ENCODE measurements around the gene RET.

The RET gene

DNA sequence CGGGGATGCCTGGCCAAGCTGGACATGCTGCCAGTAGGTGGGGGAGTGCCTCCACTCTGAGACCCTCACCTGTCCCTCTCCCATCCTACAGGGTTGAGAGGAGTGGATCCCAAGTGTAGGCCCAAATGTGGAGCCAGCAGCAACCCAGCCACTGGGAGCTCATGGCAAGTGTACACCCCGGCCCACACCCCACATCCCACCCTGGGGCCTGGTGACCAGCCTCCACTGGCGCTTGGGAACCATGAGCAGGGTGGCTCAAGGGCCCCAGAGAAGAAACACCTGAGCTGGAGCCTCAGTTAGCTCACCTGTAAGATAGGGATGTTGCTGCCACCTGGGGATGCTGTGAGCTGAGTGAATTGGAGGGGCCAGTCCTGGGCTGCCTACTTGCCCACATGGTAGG is 10.4 kb upstream of the RET start:
- Histone ChIP-seq H3K27me3 (ENCODE audit: low read depth, low read length) (no peaks in the 10 kb centered on the region), H3K27ac (ENCODE audit: low read length) (no peak overlapping the region), H3K4me3 (ENCODE audit: low read depth in 1 of 2, low read length in 2 of 2) (no peak overlapping the region)

DNA sequence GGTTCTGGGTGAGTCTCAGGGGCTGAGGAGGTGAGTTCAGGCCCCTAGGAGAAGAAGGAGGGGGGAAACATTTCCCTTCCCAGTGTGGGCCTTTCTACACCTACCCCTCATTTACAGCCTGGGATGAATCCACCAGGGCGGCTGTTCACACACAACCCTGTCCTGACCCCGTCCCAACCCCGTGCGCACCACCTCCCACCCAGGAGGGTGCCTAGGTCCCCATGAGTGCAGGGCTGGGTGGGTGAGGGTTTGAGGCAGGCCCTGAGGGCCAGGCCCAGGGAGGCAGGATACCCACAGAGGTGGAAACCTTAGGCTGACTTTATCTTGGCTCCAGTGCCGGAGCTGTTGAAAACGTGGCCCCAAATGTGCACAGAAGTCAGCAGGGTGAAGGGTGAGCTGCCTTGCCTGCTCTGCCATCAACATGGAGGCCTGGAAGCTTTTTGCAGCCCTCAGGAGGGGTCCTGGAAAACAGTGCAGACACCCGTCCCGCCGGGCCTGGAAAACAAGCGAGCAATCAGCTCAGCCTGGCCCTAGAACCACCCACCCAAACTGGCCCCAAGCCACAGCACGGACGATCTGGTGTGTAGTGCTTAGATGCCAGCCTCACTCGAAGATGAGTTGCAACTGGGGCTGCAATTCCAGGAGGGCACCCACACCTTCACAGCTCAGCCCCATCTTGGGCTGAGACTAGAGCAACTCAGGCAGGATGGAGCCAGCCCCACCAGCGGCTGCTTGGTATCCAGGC is 9.3 kb upstream of the RET start:
- no peaks in the 10 kb centered on the region for H3K4me1 ChIP-seq (ENCODE audit: control insufficient read depth in 1 of 2, insufficient read depth in 2 of 2, low read length in 2 of 2)

More for the DNA sequence above, 10.4 kb upstream of the RET start:
- Histone ChIP-seq H3K4me1 (ENCODE audit: control insufficient read depth in 1 of 2, insufficient read depth in 2 of 2, low read length in 2 of 2) (no peaks in the 10 kb centered on the region), H3K9me3 (ENCODE audit: control insufficient read depth in 1 of 2, low read length in 2 of 2) (no peaks in the 10 kb centered on the region), H3K36me3 (ENCODE audit: control insufficient read depth in 1 of 2, insufficient read depth in 2 of 2, low read length in 2 of 2) (no peaks in the 10 kb centered on the region)

DNA sequence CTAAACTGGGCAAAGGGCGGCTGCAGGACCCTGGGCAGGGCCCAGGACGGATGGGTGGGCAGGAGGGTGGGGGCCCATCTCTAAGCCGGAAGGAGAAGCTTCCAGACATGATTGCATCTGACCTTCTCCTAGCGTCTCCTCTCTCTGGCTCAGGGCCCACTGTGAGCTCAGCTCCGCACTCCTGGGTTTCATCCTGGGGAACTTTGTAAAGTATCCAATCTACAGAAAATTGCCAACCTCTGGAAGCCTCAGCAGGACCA is 8.8 kb upstream of the RET start:
- no peaks in the 10 kb centered on the region for H3K36me3 ChIP-seq (ENCODE audit: control insufficient read depth in 1 of 2, insufficient read depth in 2 of 2, low read length in 2 of 2)
- H3K4me1 ChIP-seq (ENCODE audit: control insufficient read depth in 1 of 2, insufficient read depth in 2 of 2, low read length in 2 of 2) = no peaks in the 10 kb centered on the region
- H3K27ac ChIP-seq (ENCODE audit: low read length) = no peak overlapping the region
- no peaks in the 10 kb centered on the region for H3K27me3 ChIP-seq (ENCODE audit: low read depth, low read length)
- no peak overlapping the region for H3K4me3 ChIP-seq (ENCODE audit: low read depth in 1 of 2, low read length in 2 of 2)
- H3K9me3 ChIP-seq (ENCODE audit: control insufficient read depth in 1 of 2, low read length in 2 of 2) = no peaks in the 10 kb centered on the region

More for the DNA sequence above, 9.3 kb upstream of the RET start:
- H3K27ac ChIP-seq (ENCODE audit: low read length) = no peak overlapping the region
- no peaks in the 10 kb centered on the region for H3K27me3 ChIP-seq (ENCODE audit: low read depth, low read length)
- no peaks in the 10 kb centered on the region for H3K9me3 ChIP-seq (ENCODE audit: control insufficient read depth in 1 of 2, low read length in 2 of 2)
- H3K4me3 ChIP-seq (ENCODE audit: low read depth in 1 of 2, low read length in 2 of 2) = no peak overlapping the region
- H3K36me3 ChIP-seq (ENCODE audit: control insufficient read depth in 1 of 2, insufficient read depth in 2 of 2, low read length in 2 of 2) = no peaks in the 10 kb centered on the region

DNA sequence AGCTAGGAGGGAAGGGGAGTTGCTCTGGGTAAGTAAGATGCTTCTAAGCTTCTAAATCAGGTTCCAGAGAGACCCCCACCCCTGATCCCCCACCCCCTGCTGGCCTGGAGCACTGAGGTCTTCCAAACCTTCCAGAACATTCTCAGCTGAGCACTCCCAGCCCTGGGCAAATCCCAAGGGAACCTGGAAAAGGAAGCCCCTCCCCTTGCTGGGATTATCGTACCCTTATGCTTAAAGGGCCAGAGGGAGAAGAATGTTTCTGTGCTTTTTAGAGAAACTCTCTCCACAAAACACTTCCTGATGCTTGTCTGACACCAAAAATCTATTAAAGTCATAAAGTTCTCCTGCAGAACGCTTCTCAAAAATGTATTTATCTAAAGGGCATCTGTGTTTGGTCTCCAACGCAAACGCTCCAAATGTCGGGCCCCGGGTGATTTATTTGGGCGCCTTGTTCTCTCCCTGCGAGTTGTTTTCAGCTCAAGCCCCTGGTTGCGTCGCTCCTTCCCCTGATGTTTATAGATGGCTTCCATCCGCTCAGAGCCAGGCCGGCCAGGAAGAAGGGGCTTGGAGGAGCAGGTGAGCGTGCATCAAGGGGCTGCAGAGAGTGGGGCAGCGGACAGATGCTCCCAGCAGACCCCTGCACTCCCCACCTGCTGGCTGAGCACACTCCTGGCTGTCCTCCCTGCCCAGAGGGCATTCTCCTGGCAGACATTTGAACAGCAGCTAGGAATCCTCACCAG is 8.2 kb upstream of the RET start:
- Histone ChIP-seq H3K9me3 (ENCODE audit: control insufficient read depth in 1 of 2, low read length in 2 of 2) (no peaks in the 10 kb centered on the region), H3K36me3 (ENCODE audit: control insufficient read depth in 1 of 2, insufficient read depth in 2 of 2, low read length in 2 of 2) (no peaks in the 10 kb centered on the region), H3K27me3 (ENCODE audit: low read depth, low read length) (no peaks in the 10 kb centered on the region), H3K27ac (ENCODE audit: low read length) (no peak overlapping the region), H3K4me1 (ENCODE audit: control insufficient read depth in 1 of 2, insufficient read depth in 2 of 2, low read length in 2 of 2) (no peaks in the 10 kb centered on the region), H3K4me3 (ENCODE audit: low read depth in 1 of 2, low read length in 2 of 2) (no peak overlapping the region)

DNA sequence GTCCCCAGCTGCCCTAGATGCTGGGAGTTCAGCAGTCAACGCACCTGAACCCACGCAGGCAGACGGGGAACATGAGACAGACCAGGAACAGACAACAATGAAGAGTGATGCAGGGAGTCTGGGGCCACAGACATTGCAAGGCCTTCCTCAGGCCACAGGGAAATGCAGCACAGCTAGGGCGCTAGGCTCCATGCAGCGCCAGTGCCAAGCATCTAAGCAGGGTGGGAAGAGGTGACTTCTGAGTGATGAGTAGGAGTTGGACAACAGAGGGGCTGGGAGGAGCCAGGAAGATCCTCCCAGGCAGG is 7.7 kb upstream of the RET start:
- Histone ChIP-seq H3K9me3 (ENCODE audit: control insufficient read depth in 1 of 2, low read length in 2 of 2) (no peaks in the 10 kb centered on the region), H3K36me3 (ENCODE audit: control insufficient read depth in 1 of 2, insufficient read depth in 2 of 2, low read length in 2 of 2) (no peaks in the 10 kb centered on the region), H3K27me3 (ENCODE audit: low read depth, low read length) (no peaks in the 10 kb centered on the region), H3K4me1 (ENCODE audit: control insufficient read depth in 1 of 2, insufficient read depth in 2 of 2, low read length in 2 of 2) (no peaks in the 10 kb centered on the region), H3K4me3 (ENCODE audit: low read depth in 1 of 2, low read length in 2 of 2) (no peak overlapping the region), H3K27ac (ENCODE audit: low read length) (no peak overlapping the region)

DNA sequence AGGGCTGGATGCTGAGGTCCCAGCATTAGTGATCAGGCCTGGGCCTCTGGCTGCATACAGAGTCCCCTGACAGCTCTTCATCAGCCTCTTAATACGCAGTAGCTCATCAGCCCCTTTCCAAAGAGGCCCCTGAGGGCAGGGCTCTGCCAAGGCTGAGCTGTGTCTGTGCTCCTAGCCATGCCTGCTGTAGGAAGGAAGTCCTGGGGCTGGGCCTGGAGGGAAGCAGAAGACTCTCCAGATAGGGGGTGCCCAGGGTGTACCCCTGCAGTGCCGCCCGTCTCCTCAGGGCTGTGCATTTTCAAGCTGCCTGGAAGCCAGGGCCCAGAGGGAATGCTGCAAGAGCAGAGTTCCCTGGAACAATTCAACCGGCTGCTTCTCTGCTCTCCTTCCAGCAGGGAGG is 7.3 kb upstream of the RET start:
- H3K27me3 ChIP-seq (ENCODE audit: low read depth, low read length) = no peaks in the 10 kb centered on the region
- no peak overlapping the region for H3K4me3 ChIP-seq (ENCODE audit: low read depth in 1 of 2, low read length in 2 of 2)
- no peaks in the 10 kb centered on the region for H3K36me3 ChIP-seq (ENCODE audit: control insufficient read depth in 1 of 2, insufficient read depth in 2 of 2, low read length in 2 of 2)
- no peaks in the 10 kb centered on the region for H3K4me1 ChIP-seq (ENCODE audit: control insufficient read depth in 1 of 2, insufficient read depth in 2 of 2, low read length in 2 of 2)
- no peaks in the 10 kb centered on the region for H3K9me3 ChIP-seq (ENCODE audit: control insufficient read depth in 1 of 2, low read length in 2 of 2)
- H3K27ac ChIP-seq (ENCODE audit: low read length) = no peak overlapping the region

DNA sequence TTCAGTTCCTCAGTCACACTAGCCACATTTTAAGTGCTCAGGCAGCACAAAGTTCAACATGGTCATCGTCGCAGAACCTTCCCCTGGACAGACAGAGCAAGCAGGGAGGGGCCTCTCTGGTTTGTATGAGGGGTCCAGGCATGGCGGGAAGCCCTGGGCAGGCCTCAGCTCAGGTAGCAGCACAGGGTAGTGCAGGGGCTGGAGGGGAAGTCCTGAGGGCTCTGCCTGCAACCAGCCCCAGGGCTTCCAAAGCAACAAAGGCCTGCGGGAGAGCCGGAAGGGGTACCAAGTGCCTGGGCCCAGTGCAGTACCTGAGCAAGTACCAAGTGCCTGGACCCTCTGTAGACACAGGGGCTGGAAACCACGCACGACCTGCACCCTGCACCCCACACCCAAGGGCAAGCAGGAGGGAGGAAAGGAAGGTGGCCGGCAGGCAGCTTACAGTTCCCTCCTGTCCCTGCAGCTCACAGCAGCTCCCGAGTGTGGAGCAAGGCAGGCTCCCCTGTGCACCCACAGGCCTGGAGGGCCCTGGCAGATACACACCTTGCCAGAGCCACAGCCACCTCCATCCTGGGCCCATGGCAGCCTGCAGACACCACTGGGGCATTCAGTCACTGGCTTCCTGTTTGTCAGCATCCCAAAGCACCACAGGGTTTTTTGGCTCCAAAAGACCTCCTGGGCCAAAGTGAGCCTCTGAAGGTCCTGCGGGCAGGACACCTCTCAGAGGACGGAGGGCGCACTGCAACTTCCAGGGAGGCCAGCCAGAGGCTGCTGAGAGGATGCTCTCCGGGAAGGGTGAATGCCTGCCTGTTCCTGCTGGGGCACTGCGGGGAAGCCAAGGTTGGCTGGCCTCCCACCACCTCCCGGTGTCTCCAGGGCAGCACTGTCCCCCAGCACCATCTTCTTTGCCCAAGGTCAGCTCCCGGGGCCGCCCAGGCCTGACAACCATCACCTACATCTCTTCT is 6.5 kb upstream of the RET start:
- no peaks in the 10 kb centered on the region for H3K9me3 ChIP-seq (ENCODE audit: control insufficient read depth in 1 of 2, low read length in 2 of 2)
- no peaks in the 10 kb centered on the region for H3K4me1 ChIP-seq (ENCODE audit: control insufficient read depth in 1 of 2, insufficient read depth in 2 of 2, low read length in 2 of 2)
- no peak overlapping the region for H3K27ac ChIP-seq (ENCODE audit: low read length)
- peaks cover 1% of the 10 kb centered on the region for H3K27me3 ChIP-seq (ENCODE audit: low read depth, low read length)
- H3K36me3 ChIP-seq (ENCODE audit: control insufficient read depth in 1 of 2, insufficient read depth in 2 of 2, low read length in 2 of 2) = no peaks in the 10 kb centered on the region
- H3K4me3 ChIP-seq (ENCODE audit: low read depth in 1 of 2, low read length in 2 of 2) = no peak overlapping the region

DNA sequence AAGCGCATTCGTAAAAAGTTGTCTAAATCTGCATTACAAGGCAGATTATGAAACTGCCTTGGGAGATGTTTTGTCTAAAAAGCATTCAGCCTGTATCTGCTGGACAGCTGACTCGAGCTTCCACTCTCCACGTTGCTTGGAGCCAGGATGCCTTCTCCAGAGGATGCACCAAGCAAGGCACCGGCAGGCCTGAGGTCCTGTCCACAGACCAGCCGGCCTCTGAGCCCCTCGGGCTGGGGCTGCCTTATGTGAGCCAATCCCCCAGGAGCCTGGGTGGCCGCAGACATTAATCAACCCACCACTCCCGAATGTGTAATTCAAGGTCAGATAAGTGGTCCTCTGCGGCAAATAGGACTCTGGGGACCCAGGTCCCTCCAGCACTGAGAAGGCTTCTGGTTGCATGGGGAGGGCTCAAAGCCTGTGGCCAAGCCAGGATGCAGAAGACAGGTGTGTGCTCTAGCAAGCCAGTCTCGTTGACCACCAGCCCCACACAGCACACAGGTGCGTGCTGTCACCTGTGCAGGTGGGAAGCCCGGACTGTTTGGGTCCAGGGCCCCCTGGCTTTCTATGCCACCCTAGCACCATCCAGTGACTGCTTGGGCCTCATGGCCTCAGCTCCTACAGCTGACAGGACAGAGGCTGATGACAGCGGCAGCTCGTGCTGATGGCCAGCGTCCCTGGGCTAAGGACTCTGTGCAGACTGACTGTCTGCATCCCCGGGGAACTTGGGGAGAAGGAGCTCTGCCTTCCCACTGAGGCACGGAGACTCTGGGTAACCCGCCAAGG is 4.8 kb upstream of the RET start:
- H3K4me3 ChIP-seq (ENCODE audit: low read depth in 1 of 2, low read length in 2 of 2) = no peak overlapping the region
- H3K27ac ChIP-seq (ENCODE audit: low read length) = no peak overlapping the region
- peaks cover 7% of the 10 kb centered on the region for H3K27me3 ChIP-seq (ENCODE audit: low read depth, low read length)
- H3K4me1 ChIP-seq (ENCODE audit: control insufficient read depth in 1 of 2, insufficient read depth in 2 of 2, low read length in 2 of 2) = peaks cover 0 to 1% of the 10 kb centered on the region in 2 donors
- H3K9me3 ChIP-seq (ENCODE audit: control insufficient read depth in 1 of 2, low read length in 2 of 2) = no peaks in the 10 kb centered on the region
- no peaks in the 10 kb centered on the region for H3K36me3 ChIP-seq (ENCODE audit: control insufficient read depth in 1 of 2, insufficient read depth in 2 of 2, low read length in 2 of 2)

DNA sequence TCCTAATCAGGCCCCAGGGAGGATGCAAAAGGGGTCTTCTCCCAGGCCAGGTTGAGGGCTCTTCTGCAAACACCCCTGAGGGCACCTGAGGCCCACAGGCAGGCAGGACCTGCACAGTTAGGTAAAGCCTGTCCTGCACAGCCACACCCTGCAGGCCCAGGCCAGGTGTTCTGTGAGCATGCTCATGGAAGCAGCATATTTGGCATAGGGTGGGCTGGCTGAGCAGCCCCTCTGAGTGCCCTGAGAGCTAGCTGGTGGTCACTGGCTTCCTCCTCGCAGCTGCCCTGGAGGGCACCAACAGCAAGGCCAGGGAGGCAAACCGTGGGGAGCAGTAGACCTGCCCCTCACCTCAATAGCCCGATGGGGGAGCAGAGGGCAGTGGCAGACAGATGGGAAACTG is 3.7 kb upstream of the RET start:
- no peak overlapping the region for H3K4me3 ChIP-seq (ENCODE audit: low read depth in 1 of 2, low read length in 2 of 2)
- no peaks in the 10 kb centered on the region for H3K9me3 ChIP-seq (ENCODE audit: control insufficient read depth in 1 of 2, low read length in 2 of 2)
- H3K27me3 ChIP-seq (ENCODE audit: low read depth, low read length) = peaks cover 14% of the 10 kb centered on the region
- H3K27ac ChIP-seq (ENCODE audit: low read length) = no peak overlapping the region
- H3K4me1 ChIP-seq (ENCODE audit: control insufficient read depth in 1 of 2, insufficient read depth in 2 of 2, low read length in 2 of 2) = peaks cover 0 to 9% of the 10 kb centered on the region in 2 donors
- H3K36me3 ChIP-seq (ENCODE audit: control insufficient read depth in 1 of 2, insufficient read depth in 2 of 2, low read length in 2 of 2) = no peaks in the 10 kb centered on the region

DNA sequence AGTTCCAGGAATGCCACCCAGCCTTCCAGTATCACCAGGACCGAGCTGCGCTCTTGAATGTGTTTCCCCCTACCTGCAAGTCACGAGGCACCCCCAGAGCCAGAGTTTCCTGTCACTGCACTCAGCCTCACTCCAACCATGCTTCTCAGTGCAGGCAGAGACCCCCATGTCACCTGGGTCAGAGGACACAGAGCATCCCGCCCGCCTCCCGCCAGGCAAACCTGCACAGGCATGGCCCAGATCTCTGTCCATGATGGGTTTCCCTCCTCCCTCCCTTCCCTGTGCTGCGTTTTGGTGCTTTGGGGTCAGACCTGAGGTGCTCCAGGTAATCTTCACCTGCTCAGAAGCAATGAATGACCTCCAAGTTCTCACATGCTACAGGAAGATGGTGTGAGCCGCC is 3.1 kb upstream of the RET start:
- H3K4me1 ChIP-seq (ENCODE audit: control insufficient read depth in 1 of 2, insufficient read depth in 2 of 2, low read length in 2 of 2) = peaks cover 0 to 9% of the 10 kb centered on the region in 2 donors
- no peaks in the 10 kb centered on the region for H3K9me3 ChIP-seq (ENCODE audit: control insufficient read depth in 1 of 2, low read length in 2 of 2)
- H3K4me3 ChIP-seq (ENCODE audit: low read depth in 1 of 2, low read length in 2 of 2) = no peak overlapping the region
- H3K27ac ChIP-seq (ENCODE audit: low read length) = no peak overlapping the region
- no peaks in the 10 kb centered on the region for H3K36me3 ChIP-seq (ENCODE audit: control insufficient read depth in 1 of 2, insufficient read depth in 2 of 2, low read length in 2 of 2)
- peaks cover 18% of the 10 kb centered on the region for H3K27me3 ChIP-seq (ENCODE audit: low read depth, low read length)

DNA sequence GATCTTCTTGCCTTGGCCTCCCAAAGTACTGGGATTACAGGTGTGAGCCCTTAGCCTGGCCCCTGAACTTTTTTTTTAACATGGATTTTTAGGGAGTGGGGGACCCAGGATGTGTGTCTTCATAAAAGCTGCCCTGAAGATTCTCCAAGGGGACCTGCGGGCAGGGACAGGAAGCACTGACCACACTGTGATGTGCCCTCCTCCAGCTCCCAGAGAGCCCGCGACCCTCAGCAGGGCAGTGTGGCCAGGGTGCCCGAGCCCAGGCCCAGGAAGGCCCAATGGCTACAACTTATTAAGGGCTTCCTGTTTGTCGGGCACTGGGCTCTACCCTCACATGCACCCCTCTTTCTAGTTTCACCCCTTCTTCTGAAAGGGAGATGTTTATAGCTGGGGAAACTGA is 2.5 kb upstream of the RET start:
- Histone ChIP-seq H3K4me3 (ENCODE audit: low read depth in 1 of 2, low read length in 2 of 2) (no peak overlapping the region), H3K36me3 (ENCODE audit: control insufficient read depth in 1 of 2, insufficient read depth in 2 of 2, low read length in 2 of 2) (no peaks in the 10 kb centered on the region), H3K4me1 (ENCODE audit: control insufficient read depth in 1 of 2, insufficient read depth in 2 of 2, low read length in 2 of 2) (peaks cover 0 to 9% of the 10 kb centered on the region in 2 donors), H3K27ac (ENCODE audit: low read length) (no peak overlapping the region), H3K27me3 (ENCODE audit: low read depth, low read length) (peaks cover 23% of the 10 kb centered on the region), H3K9me3 (ENCODE audit: control insufficient read depth in 1 of 2, low read length in 2 of 2) (no peaks in the 10 kb centered on the region)
